Measurements from ENCODE around the gene ANKRD24. TPM values are rescaled to one million over a fixed set of nuclear protein-coding genes. Genes with fewer than 3 reads are reported as not detected.
"Not testable (repeated sequence)": the region's sequence is repeated elsewhere in the genome, so short reads cannot be mapped to it uniquely, and the experiment has no call there.

The ANKRD24 gene
- total RNA-seq, 1 donor from 2014 or later, result 0.26 TPM

- FAIRE-seq (no peak), DNase-seq (ENCODE audit: low read depth) (no peak)
- Histone ChIP-seq H3K36me3 (ENCODE audit: control insufficient read depth, insufficient read depth, low read length) (no peaks in the 10 kb centered on the region), H3K4me3 (ENCODE audit: low read depth, low read length) (no peak overlapping the region), H3K27me3 (ENCODE audit: control insufficient read depth, insufficient read depth, low read length) (no peaks in the 10 kb centered on the region)
- TF ChIP-seq CTCF (IDR thresholded peaks at IDR 0.05; ENCODE audit: insufficient read depth, low read length, severe bottlenecking), result no peak
Observed at GRCh38 chr19:4238831-4239230, 56.3 kb downstream of the ANKRD24 start.

- H3K27me3 ChIP-seq (ENCODE audit: control insufficient read depth, insufficient read depth, low read length), result no peaks in the 10 kb centered on the region
- FAIRE-seq (no peak), DNase-seq (ENCODE audit: low read depth) (no peak)
- H3K36me3 ChIP-seq (ENCODE audit: control insufficient read depth, insufficient read depth, low read length), result no peaks in the 10 kb centered on the region
- H3K4me3 ChIP-seq (ENCODE audit: low read depth, low read length), result no peak overlapping the region
- no peak for TF ChIP-seq CTCF (IDR thresholded peaks at IDR 0.05; ENCODE audit: insufficient read depth, low read length, severe bottlenecking)
Observed at GRCh38 chr19:4241824-4242430, 59.4 kb downstream of the ANKRD24 start.

GRCh38 chr19:4245938-4246337, 63.4 kb downstream of the ANKRD24 start:
- H3K4me3 ChIP-seq (ENCODE audit: low read depth, low read length); DNase-seq (ENCODE audit: low read depth); FAIRE-seq; H3K27me3 ChIP-seq (ENCODE audit: control insufficient read depth, insufficient read depth, low read length): not testable (repeated sequence)
- peaks cover 13% of the 10 kb centered on the region for H3K36me3 ChIP-seq (ENCODE audit: control insufficient read depth, insufficient read depth, low read length)

- Histone ChIP-seq H3K27me3 (ENCODE audit: control insufficient read depth, insufficient read depth, low read length) (no peaks in the 10 kb centered on the region), H3K4me3 (ENCODE audit: low read depth, low read length) (peak within 1 kb of the TSS; percentile 70), H3K36me3 (ENCODE audit: control insufficient read depth, insufficient read depth, low read length) (peaks cover 16% of the 10 kb centered on the region)
- TF ChIP-seq CTCF (IDR thresholded peaks at IDR 0.05; ENCODE audit: insufficient read depth, low read length, severe bottlenecking), result peak; percentile 49
- FAIRE-seq, result peak; percentile 36
- peak; percentile 96 for DNase-seq (ENCODE audit: low read depth)
Observed at GRCh38 chr19:4246767-4247593, 64.5 kb downstream of the ANKRD24 start, which contains the start of gene YJU2. YJU2 (plus strand) TSS chr19:4247080; CDS start chr19:4247147, 67 bp downstream.

- no peak for DNase-seq (ENCODE audit: low read depth)
- Histone ChIP-seq H3K4me3 (ENCODE audit: low read depth, low read length) (no peak overlapping the region), H3K27me3 (ENCODE audit: control insufficient read depth, insufficient read depth, low read length) (no peaks in the 10 kb centered on the region), H3K36me3 (ENCODE audit: control insufficient read depth, insufficient read depth, low read length) (peaks cover 19% of the 10 kb centered on the region)
- no peak for TF ChIP-seq CTCF (IDR thresholded peaks at IDR 0.05; ENCODE audit: insufficient read depth, low read length, severe bottlenecking)
- FAIRE-seq, result no peak
Observed at GRCh38 chr19:4256563-4256962, 74.1 kb downstream of the ANKRD24 start.

- DNase-seq (ENCODE audit: low read depth) (no peak), FAIRE-seq (no peak)
- Histone ChIP-seq H3K27me3 (ENCODE audit: control insufficient read depth, insufficient read depth, low read length) (no peaks in the 10 kb centered on the region), H3K36me3 (ENCODE audit: control insufficient read depth, insufficient read depth, low read length) (peaks cover 21% of the 10 kb centered on the region), H3K4me3 (ENCODE audit: low read depth, low read length) (no peak overlapping the region)
- no peak for TF ChIP-seq CTCF (IDR thresholded peaks at IDR 0.05; ENCODE audit: insufficient read depth, low read length, severe bottlenecking)
Observed at GRCh38 chr19:4257025-4257424, 74.5 kb downstream of the ANKRD24 start.

All from bronchial epithelial cell (primary cell).